ENCODE measurements around the gene TBX15.

TBX15 gene

GRCh38 chr1:119003413-119004128, 15.4 kb upstream of the TBX15 start:
- DNase-seq (ENCODE audit: low spot score) = no peak
- in situ Hi-C loops (cut with MboI; ENCODE audit: low sequenced_read_pairs, unreplicated experiment) = loop anchor here (25.0 kb wide), 1 partner anchor 841 kb away; no protein-coding TSS in a partner anchor
- no peak for TF ChIP-seq CTCF (IDR thresholded peaks at IDR 0.05; ENCODE audit: borderline replicate concordance, control extremely low read depth, extremely low read depth, insufficient read depth, missing control alignments)

- in situ Hi-C loops (cut with MboI; ENCODE audit: low sequenced_read_pairs, unreplicated experiment) = loop anchor here (25.0 kb wide), 1 partner anchor 840 kb away; no protein-coding TSS in a partner anchor
- no peak for DNase-seq (ENCODE audit: low spot score)
- no peak for TF ChIP-seq CTCF (IDR thresholded peaks at IDR 0.05; ENCODE audit: borderline replicate concordance, control extremely low read depth, extremely low read depth, insufficient read depth, missing control alignments)
These were observed 14.0 kb upstream of the TBX15 start for GRCh38 chr1:119002028-119002686.

GRCh38 chr1:119001181-119002027, 13.3 kb upstream of the TBX15 start:
- DNase-seq (ENCODE audit: low spot score) = no peak
- in situ Hi-C loops (cut with MboI; ENCODE audit: low sequenced_read_pairs, unreplicated experiment) = loop anchor here (25.0 kb wide), 1 partner anchor 839 kb away; no protein-coding TSS in a partner anchor

GRCh38 chr1:119000371-119001180, 12.4 kb upstream of the TBX15 start:
- no peak for DNase-seq (ENCODE audit: low spot score)
- no peak for TF ChIP-seq CTCF (IDR thresholded peaks at IDR 0.05; ENCODE audit: borderline replicate concordance, control extremely low read depth, extremely low read depth, insufficient read depth, missing control alignments)
- in situ Hi-C loops (cut with MboI; ENCODE audit: low sequenced_read_pairs, unreplicated experiment) = loop anchor here (25.0 kb wide), 1 partner anchor 838 kb away; no protein-coding TSS in a partner anchor

More at GRCh38 chr1:119001181-119002027, 13.3 kb upstream of the TBX15 start:
- no peak for TF ChIP-seq CTCF (IDR thresholded peaks at IDR 0.05; ENCODE audit: borderline replicate concordance, control extremely low read depth, extremely low read depth, insufficient read depth, missing control alignments)

- in situ Hi-C loops (cut with MboI; ENCODE audit: low sequenced_read_pairs, unreplicated experiment) = loop anchor here (25.0 kb wide), 1 partner anchor 837 kb away; no protein-coding TSS in a partner anchor
- DNase-seq (ENCODE audit: low spot score) = no peak
- TF ChIP-seq CTCF (IDR thresholded peaks at IDR 0.05; ENCODE audit: borderline replicate concordance, control extremely low read depth, extremely low read depth, insufficient read depth, missing control alignments) = no peak
These were observed 11.4 kb upstream of the TBX15 start for GRCh38 chr1:118999348-119000071.

All from GM13976 (cell line).